GM21529 (cell line): ENCODE measurements around the gene TMEM120B.
"Not testable (repeated sequence)": the region's sequence is repeated elsewhere in the genome, so short reads cannot be mapped to it uniquely, and the experiment has no call there.

Source experiments
- ATAC-seq: cut with Tn5 transposase; IDR thresholded peaks from one replicate; pipeline ENCODE4 v1.9.1; 2021; ENCODE audit not compliant: unreplicated experiment

The TMEM120B gene

DNA sequence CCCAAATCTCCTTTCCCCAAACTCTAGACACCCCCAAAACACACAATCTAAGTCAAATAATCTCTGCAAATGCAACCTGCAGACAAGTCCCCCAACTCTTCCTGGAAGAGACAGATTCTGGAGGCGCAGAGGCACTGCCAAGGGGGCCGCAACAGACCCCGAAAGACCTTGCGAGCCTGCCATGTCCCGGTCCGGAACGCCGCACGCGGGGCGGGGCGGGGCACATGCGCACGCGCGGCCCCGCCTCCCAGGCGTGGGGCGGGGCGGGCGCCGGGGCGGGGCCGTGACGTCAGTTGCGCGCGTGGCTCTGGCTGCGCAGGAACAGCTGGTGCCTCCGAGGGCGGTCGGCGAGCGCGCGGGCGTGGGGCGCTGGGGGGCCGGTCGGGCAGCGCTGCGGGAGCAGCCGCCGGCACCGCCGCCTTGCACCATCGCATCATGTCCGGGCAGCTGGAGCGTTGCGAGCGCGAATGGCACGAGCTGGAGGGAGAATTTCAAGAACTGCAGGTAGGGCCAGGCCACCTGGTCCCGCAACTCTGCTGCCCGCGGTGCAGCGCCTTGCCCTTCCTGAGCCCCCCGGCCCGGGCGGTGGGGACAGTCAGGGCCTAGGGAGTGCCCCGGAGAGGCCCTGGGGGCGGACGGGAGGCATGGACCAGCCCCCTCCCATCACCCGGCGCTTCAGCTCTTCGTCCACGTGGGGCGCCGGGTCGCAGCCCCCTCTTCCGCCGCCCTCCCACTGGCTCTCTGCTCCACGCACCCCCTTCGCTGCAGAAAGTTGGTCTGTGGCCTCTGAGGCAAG lies at the start of gene TMEM120B:
TMEM120B (plus strand) TSS at position 292 of the 796 bp plus-strand sequence; CDS start at position 436, 144 bp downstream.
- ATAC-seq: peak; percentile 67

DNA sequence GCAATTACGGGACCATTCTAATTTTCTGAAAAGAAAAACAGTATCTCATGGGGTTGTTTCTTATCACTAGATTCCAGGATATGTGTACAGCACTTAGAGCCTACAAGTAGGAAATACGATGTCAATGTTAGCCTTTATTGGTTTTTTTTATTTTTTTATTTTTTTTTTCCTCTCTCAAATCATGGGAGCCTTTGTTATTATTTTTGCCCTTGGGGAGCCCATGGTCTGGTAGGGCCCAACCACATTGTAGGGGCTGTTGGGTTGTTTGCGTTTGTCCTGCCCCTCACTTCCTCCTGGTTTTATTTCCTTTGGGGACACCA lies 49.0 kb upstream of the TMEM120B start:
- no peak for ATAC-seq

- ATAC-seq: not testable (repeated sequence)
These were observed 45.7 kb upstream of the TMEM120B start for GRCh38 chr12:121666829-121667228.

GRCh38 chr12:121668750-121669520 lies 43.6 kb upstream of the TMEM120B start:
- no peak for ATAC-seq

DNA sequence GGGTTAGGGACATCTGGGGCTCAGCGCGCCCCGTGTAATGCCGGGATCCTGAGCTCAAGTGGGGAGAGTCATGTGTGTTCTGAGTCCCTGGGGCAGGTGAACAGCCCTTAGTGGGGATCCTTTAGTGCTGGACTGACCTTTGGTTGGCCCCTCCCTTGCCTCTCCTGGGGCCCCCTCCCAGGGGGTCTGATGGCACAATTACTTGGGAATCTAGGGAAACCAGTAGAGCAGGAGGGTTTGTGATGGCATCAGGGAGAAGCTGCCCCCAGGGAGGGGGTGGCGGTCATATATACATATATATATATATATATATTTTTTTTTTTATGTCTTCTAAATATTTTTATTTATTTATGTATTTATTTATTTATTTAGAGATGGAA lies 43.0 kb upstream of the TMEM120B start, which contains the start of gene MORN3:
MORN3 (minus strand) TSS at position 134 of the 380 bp plus-strand sequence. CDS start 171 bp downstream, outside the sequence.
- no peak for ATAC-seq

DNA sequence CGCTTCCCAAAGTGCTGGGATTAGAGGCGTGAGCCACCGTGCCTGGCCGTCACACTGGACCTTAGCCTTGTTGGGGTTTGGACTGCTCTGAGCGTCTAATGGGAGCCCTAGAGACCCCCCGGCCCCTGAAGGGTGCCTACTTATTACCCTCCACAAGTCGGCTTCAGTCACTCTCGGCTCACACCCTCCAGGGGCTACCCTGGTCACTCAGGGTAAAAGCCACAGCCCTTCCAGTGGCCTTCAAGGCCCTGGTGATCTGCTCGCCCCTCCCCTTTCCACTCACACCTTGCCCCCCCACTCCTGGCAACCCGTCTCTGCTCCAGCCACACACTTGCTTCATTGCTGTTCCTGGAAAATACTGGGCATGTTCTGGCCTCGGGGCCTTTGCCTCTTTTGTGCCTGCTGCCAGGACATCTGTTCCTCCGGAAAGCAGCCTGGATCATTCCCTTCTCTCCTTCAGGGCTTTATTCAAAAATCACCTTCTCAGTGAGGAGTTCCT lies 39.5 kb upstream of the TMEM120B start:
- no peak for ATAC-seq

DNA sequence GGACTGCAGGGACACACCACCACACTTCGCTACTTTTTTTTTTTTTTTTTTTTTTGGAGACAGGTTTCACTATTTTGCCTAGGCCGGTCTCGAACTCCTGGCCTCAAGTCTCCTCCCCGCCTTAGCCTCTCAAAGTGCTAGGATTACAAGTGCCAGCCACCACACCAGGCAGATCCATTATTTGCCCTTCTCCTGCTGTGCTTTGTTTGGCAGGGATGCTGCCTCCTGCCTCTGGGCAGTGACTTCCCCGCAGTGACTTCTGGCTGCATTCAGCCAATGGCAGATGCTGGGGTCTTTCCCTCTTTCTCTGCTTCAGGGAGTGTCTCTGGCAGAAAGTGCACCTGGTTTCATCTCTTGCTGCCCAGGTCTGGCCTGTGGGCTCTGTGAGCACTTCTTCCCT lies 36.4 kb upstream of the TMEM120B start:
- no peak for ATAC-seq

DNA sequence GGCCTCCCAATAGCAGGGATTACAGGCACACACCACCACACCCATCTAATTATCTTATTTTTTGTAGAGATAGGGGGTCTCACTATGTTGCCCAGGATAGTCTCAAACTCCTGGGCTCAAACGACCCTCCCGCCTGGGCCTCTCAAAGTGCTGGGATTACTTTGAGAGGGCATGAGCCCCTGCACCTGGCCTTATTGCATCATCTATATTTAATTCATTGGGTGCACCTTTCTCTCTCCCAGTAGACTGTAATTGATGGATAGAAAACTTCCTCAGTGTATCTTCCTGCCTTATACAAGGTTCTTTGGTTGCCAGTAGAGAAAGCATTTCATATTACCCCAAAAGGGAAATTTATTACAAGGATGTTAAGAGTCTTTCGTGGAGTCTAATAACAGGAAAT lies 34.2 kb upstream of the TMEM120B start:
- no peak for ATAC-seq

- no peak for ATAC-seq
These were observed 33.7 kb upstream of the TMEM120B start for GRCh38 chr12:121678716-121679300.

DNA sequence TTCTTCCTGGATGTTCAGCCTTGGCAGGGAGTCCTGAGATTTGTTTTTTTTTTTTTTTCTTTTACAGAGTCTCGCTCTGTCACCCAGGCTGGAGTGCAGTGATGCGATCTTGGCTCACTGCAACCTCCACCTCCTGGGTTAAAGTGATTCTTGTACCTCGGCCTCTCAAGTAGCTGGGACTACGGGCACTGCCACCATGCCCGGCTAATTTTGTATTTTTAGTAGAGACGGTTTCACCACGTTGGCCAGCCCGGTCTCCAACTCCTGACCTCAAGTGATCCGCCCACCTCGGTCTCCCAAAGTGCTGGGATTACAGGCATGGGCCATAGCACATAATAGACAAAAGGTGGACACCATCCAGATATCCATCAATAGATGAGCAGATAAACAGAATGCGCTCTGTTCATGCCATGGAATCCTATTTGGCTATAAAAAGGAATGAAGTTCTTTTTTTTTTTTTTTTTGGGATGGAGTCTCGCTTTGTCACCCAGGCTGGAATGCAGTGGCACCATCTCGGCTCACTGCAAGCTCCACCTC lies 32.8 kb upstream of the TMEM120B start:
- ATAC-seq: not testable (repeated sequence)

- no peak for ATAC-seq
These were observed 23.6 kb upstream of the TMEM120B start for GRCh38 chr12:121688966-121689365.

GRCh38 chr12:121689430-121689829 lies 23.1 kb upstream of the TMEM120B start:
- no peak for ATAC-seq

- ATAC-seq: not testable (repeated sequence)
These were observed 19.8 kb upstream of the TMEM120B start for GRCh38 chr12:121692744-121693143.

GRCh38 chr12:121693155-121693687 lies 19.3 kb upstream of the TMEM120B start:
- ATAC-seq: no peak

GRCh38 chr12:121697093-121697698 lies 15.4 kb upstream of the TMEM120B start:
- no peak for ATAC-seq

DNA sequence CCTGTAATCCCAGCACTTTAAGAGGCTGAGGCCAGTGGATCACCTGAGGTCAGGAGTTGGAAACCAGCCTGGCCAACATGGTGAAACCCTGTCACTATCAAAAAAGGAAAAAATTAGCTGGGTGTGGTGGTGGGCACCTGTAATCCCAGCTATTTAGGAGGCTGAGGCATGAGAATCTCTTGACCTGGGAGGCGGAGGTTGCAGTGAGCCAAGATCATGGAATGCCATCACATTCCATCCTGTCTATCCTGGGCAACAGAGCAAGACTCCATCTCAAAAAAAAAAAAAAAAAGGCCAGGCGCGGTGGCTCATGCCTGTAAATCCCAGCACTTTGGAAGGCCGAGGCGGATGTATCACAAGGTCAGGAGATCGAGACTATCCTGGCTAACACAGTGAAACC lies 14.7 kb upstream of the TMEM120B start:
- not testable (repeated sequence) for ATAC-seq

GRCh38 chr12:121701667-121702277 lies 10.8 kb upstream of the TMEM120B start:
- no peak for ATAC-seq

- ATAC-seq: no peak
These were observed 9.6 kb upstream of the TMEM120B start for GRCh38 chr12:121702944-121703343.

DNA sequence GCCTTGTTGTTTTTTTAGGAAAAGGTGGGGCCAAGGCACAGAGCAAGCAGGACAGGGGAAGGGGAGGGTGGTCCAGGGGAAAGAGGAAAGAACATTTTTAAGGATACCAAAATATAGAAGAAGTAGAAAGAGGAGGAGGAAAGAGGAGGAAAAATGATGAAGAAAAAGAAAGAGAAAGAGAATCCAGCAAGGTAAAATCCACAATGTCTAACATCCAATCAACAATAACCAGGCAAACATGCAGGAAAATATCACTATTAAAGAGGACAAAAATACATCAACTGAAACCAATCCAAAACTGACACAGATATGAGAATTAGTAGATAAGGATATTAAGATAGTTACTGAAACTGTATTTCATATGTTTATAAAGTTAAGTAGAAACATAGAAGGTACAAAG lies 7.0 kb upstream of the TMEM120B start:
- ATAC-seq: no peak
